Endothelial cell of umbilical vein (primary cell): ENCODE measurements around the gene KDM5C.

Source experiments
- MYC ChIP-seq: IDR thresholded peaks from one replicate; pipeline ENCODE4 v1.6.1; 2011; ENCODE audit warnings: mild to moderate bottlenecking, low read depth, low read length
- POLR2A ChIP-seq: IDR thresholded peaks from 2 replicates; pipeline ENCODE4 v1.6.1; 2012; ENCODE audit warnings: low read depth, mild to moderate bottlenecking, control low read depth, low read length
- POLR2AphosphoS5 ChIP-seq: IDR thresholded peaks from 2 replicates; pipeline ENCODE4 v1.6.1; 2012; ENCODE audit warnings: low read depth, mild to moderate bottlenecking, control low read depth, low read length, moderate library complexity; ENCODE audit not compliant: insufficient read depth
- TF ChIP-seq, protein P1 (sequence below), 2 donors: IDR thresholded peaks; 1 replicate in 1 of 2; 2 replicates in 1 of 2; pipeline ENCODE4 v1.5.1; 2011; ENCODE audit warnings: low read length in 2 of 2, mild to moderate bottlenecking in 2 of 2, moderate library complexity in 2 of 2, control low read depth in 1 of 2, inconsistent platforms in 1 of 2, low read depth in 1 of 2; ENCODE audit not compliant: insufficient read depth in 1 of 2; ENCODE audit errors: extremely low read depth in 1 of 2
- TF ChIP-seq, protein P2 (sequence below): IDR thresholded peaks from 2 replicates; pipeline ENCODE4 v1.6.1; 2011; ENCODE audit not compliant: insufficient read depth, insufficient read length

DNA sequence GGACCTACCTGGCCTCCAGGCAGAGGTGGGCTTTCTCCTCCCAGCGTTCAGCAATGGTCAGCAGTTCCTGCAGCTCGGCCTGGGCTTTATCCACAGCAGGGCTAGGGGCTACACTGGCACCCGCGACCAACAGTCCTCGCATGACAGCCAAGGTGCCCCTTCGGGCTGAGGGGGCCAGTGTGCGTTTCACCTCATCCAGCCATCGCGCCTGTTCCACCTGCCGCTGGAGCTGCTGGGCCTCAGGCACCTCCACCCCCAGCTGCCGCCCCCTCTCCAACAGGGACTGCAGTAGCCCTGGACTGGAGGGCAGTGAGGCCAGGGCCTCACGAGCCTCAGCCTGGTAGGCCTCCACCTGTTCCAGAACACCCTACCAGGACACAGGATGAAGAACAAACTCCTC, 28.3 kb downstream of the KDM5C start:
- TF ChIP-seq, protein P1, sequence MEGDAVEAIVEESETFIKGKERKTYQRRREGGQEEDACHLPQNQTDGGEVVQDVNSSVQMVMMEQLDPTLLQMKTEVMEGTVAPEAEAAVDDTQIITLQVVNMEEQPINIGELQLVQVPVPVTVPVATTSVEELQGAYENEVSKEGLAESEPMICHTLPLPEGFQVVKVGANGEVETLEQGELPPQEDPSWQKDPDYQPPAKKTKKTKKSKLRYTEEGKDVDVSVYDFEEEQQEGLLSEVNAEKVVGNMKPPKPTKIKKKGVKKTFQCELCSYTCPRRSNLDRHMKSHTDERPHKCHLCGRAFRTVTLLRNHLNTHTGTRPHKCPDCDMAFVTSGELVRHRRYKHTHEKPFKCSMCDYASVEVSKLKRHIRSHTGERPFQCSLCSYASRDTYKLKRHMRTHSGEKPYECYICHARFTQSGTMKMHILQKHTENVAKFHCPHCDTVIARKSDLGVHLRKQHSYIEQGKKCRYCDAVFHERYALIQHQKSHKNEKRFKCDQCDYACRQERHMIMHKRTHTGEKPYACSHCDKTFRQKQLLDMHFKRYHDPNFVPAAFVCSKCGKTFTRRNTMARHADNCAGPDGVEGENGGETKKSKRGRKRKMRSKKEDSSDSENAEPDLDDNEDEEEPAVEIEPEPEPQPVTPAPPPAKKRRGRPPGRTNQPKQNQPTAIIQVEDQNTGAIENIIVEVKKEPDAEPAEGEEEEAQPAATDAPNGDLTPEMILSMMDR (IDR thresholded peaks at IDR 0.05; ENCODE audit: extremely low read depth in 1 of 2, insufficient read depth in 1 of 2, low read depth in 1 of 2, low read length in 2 of 2): no peak
- TF ChIP-seq POLR2A (no peak), POLR2AphosphoS5 (no peak), MYC (no peak)
- TF ChIP-seq, protein P2, sequence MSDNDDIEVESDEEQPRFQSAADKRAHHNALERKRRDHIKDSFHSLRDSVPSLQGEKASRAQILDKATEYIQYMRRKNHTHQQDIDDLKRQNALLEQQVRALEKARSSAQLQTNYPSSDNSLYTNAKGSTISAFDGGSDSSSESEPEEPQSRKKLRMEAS: no peak
